Measurements from ENCODE around the gene RABEP2.

DNA sequence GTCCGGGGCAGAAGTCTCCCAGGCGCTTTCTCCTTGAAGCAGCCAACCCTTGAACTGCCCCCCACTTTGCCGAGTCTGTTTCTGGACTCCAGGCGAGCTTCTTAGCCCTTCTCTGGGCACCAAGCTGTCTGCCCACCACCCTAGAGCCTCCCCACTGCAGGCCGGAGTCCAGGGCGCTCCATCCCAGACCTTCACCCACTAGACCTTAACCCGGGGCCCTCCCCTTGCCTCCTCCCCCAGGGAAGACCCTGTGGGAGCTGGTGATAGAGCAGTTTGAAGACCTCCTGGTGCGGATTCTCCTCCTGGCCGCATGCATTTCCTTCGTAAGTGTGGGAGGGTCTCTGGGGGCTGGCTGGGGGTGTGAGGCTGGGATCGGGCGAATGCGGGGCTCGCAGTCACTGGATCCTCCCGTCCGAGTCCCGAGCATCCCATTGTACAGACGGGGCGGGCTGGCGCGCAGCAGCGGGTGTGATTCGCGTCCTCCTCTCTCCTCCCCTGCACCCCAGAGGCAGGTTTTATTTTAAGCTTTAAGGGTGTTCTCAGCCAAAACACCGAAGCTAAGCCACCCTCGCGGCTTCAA is 45.7 kb downstream of the RABEP2 start:
- TF ChIP-seq, protein P1, sequence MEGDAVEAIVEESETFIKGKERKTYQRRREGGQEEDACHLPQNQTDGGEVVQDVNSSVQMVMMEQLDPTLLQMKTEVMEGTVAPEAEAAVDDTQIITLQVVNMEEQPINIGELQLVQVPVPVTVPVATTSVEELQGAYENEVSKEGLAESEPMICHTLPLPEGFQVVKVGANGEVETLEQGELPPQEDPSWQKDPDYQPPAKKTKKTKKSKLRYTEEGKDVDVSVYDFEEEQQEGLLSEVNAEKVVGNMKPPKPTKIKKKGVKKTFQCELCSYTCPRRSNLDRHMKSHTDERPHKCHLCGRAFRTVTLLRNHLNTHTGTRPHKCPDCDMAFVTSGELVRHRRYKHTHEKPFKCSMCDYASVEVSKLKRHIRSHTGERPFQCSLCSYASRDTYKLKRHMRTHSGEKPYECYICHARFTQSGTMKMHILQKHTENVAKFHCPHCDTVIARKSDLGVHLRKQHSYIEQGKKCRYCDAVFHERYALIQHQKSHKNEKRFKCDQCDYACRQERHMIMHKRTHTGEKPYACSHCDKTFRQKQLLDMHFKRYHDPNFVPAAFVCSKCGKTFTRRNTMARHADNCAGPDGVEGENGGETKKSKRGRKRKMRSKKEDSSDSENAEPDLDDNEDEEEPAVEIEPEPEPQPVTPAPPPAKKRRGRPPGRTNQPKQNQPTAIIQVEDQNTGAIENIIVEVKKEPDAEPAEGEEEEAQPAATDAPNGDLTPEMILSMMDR (IDR thresholded peaks at IDR 0.05), result no peak
- no peak for TF ChIP-seq POLR2A (IDR thresholded peaks at IDR 0.05)
